ENCODE measurements around the gene PSMB1. TPM values are rescaled to one million over a fixed set of nuclear protein-coding genes. Genes with fewer than 3 reads are reported as not detected.

The PSMB1 gene
- total RNA-seq, 1 donor from 2014 or later: 297 TPM

- TF ChIP-seq CTCF (IDR thresholded peaks at IDR 0.05; ENCODE audit: insufficient read depth, low read length, poor library complexity, severe bottlenecking): no peak
- no peak for DNase-seq (ENCODE audit: low read depth)
- Histone ChIP-seq H3K4me3 (ENCODE audit: low read depth, low read length) (no peak overlapping the region), H3K27me3 (ENCODE audit: control insufficient read depth, insufficient read depth, low read length) (peaks cover 4% of the 10 kb centered on the region), H3K36me3 (ENCODE audit: control insufficient read depth, insufficient read depth, low read length) (no peaks in the 10 kb centered on the region)
These were observed 62.8 kb downstream of the PSMB1 start for GRCh38 chr6:170490259-170490658.

- Histone ChIP-seq H3K4me3 (ENCODE audit: low read depth, low read length) (no peak overlapping the region), H3K36me3 (ENCODE audit: control insufficient read depth, insufficient read depth, low read length) (no peaks in the 10 kb centered on the region), H3K27me3 (ENCODE audit: control insufficient read depth, insufficient read depth, low read length) (peaks cover 4% of the 10 kb centered on the region)
- no peak for TF ChIP-seq CTCF (IDR thresholded peaks at IDR 0.05; ENCODE audit: insufficient read depth, low read length, poor library complexity, severe bottlenecking)
- DNase-seq (ENCODE audit: low read depth): no peak
These were observed 63.3 kb downstream of the PSMB1 start for GRCh38 chr6:170489836-170490235.

GRCh38 chr6:170487707-170488329, 65.3 kb downstream of the PSMB1 start:
- no peak overlapping the region for H3K4me3 ChIP-seq (ENCODE audit: low read depth, low read length)
- no peak for DNase-seq (ENCODE audit: low read depth)
- no peaks in the 10 kb centered on the region for H3K36me3 ChIP-seq (ENCODE audit: control insufficient read depth, insufficient read depth, low read length)
- no peak for TF ChIP-seq CTCF (IDR thresholded peaks at IDR 0.05; ENCODE audit: insufficient read depth, low read length, poor library complexity, severe bottlenecking)
- H3K27me3 ChIP-seq (ENCODE audit: control insufficient read depth, insufficient read depth, low read length): peaks cover 4% of the 10 kb centered on the region

GRCh38 chr6:170485159-170485558, 67.9 kb downstream of the PSMB1 start:
- Histone ChIP-seq H3K4me3 (ENCODE audit: low read depth, low read length) (no peak overlapping the region), H3K36me3 (ENCODE audit: control insufficient read depth, insufficient read depth, low read length) (no peaks in the 10 kb centered on the region), H3K27me3 (ENCODE audit: control insufficient read depth, insufficient read depth, low read length) (peaks cover 4% of the 10 kb centered on the region)
- no peak for TF ChIP-seq CTCF (IDR thresholded peaks at IDR 0.05; ENCODE audit: insufficient read depth, low read length, poor library complexity, severe bottlenecking)
- no peak for DNase-seq (ENCODE audit: low read depth)

Other genes with a start within 250 kb of the PSMB1 start
- gene FAM120B, start 246.5 kb downstream of the PSMB1 start, total RNA-seq: 12.4 and 15.8 TPM in 2 replicates
- gene TBP, start 1.1 kb upstream of the PSMB1 start, total RNA-seq: 20.5 and 21.7 TPM in 2 replicates
- gene PDCD2, start 31.3 kb upstream of the PSMB1 start, total RNA-seq: 127 TPM in 2 replicates

All from kidney epithelial cell (primary cell).